Activated CD4-positive, CD25-positive, alpha-beta regulatory T cell treated with anti-CD3 and anti-CD28 coated beads, Interleukin-2, amount 50 U/mL, for 16 hours (primary cell): ENCODE measurements around the gene RBP3.

ENCODE experiments used
- DNase-seq: peaks from one replicate; pipeline ENCODE4 v3.0.0-alpha.2; 2020; ENCODE audit warnings: low read depth, low spot score

The RBP3 gene

GRCh38 chr10:47348138-47348651 lies at the start of gene RBP3:
Gene RBP3 (plus strand): TSS chr10:47348363. CDS start chr10:47348485, 122 bp downstream.
- no peak for DNase-seq

- DNase-seq = no peak
Observed at GRCh38 chr10:47298715-47299114, 49.4 kb upstream of the RBP3 start.

- no peak for DNase-seq
Observed at GRCh38 chr10:47299611-47300428, 48.3 kb upstream of the RBP3 start, which contains the start of gene GDF10. Gene GDF10 (plus strand): TSS chr10:47300197. CDS start chr10:47300652, 455 bp downstream.

GRCh38 chr10:47300429-47300931 lies 47.7 kb upstream of the RBP3 start:
- DNase-seq = no peak

DNA sequence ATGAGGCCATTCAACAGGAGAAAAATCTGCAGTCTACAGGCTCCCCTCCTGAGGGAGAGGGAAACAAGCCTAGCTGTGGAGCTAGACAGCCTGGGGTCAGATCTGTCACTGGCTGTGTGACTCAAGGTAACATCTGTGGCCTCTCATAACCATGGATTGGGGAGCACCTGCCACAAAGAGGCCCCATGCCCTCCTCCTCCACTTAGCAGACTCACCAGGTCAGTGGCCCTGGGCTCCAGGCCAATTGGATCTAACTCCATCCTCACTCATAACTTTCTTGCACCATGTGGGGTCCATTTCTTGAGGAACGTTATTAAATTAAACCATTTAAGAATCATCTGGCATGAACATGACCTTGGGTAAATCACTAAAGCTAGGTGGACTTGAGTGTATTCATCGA lies 46.3 kb upstream of the RBP3 start:
- DNase-seq = no peak

DNA sequence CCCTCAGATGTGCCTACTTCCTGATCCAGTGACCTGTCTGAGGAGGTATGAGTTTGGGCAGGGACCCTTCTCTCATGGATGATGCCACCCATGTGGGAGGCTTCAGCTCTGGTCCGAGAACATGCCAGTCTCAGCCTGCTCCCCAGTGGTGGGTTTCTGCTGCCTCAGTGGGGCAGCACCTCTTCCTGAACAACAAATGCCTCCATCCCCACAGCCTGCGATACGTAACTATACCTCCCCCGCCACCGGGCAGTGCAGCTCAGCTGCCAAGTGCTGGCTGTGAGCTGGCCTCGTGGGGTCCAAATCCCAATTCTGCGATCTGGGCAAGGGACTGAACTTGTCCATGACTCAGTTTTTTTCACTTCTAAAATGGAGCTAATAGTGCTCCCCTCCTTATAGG lies 45.1 kb upstream of the RBP3 start:
- DNase-seq = no peak

DNA sequence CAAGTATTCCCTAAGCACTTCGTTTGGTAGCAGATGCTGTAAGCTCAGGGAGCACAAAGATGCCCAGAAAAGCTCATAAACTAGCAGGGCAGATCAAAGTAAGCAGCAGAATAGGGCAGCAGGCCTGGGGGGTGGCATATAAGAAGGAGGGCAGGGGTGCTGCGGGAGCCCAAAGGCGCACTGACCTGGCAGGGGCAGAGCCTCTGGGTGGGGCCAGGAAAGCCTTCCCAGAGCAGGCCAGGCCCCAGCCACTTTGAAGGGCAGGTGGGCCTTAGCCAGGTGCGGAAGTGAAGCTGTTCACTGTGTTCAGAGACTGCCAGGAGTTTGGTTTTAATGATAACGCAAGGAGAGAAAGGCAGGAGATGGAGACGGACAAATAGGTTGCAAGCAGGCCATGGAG lies 44.3 kb upstream of the RBP3 start:
- no peak for DNase-seq

GRCh38 chr10:47305566-47305965 lies 42.6 kb upstream of the RBP3 start:
- no peak for DNase-seq

- DNase-seq = no peak
Observed at GRCh38 chr10:47306387-47307210, 41.6 kb upstream of the RBP3 start.

DNA sequence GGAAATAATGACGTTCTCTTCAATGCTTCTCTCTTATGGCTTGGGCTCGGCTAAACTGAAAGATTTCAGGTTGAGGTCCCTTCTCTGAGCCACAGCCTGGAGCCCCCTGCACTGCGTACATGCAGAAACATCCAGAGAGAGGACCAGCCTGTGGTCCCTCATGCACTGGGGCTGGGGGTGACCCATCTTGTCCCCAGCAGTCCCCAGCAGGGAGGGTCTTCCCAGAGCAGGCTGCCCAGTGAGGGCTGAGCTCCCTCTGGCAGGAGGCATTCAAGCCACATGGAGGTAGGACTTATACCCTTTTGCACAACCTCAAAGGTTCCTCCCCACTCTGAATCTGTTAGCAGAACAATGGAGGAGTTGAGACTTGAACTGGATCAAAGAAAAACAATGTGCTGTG lies 40.8 kb upstream of the RBP3 start:
- DNase-seq = no peak

GRCh38 chr10:47308775-47309174 lies 39.4 kb upstream of the RBP3 start:
- DNase-seq = no peak

DNA sequence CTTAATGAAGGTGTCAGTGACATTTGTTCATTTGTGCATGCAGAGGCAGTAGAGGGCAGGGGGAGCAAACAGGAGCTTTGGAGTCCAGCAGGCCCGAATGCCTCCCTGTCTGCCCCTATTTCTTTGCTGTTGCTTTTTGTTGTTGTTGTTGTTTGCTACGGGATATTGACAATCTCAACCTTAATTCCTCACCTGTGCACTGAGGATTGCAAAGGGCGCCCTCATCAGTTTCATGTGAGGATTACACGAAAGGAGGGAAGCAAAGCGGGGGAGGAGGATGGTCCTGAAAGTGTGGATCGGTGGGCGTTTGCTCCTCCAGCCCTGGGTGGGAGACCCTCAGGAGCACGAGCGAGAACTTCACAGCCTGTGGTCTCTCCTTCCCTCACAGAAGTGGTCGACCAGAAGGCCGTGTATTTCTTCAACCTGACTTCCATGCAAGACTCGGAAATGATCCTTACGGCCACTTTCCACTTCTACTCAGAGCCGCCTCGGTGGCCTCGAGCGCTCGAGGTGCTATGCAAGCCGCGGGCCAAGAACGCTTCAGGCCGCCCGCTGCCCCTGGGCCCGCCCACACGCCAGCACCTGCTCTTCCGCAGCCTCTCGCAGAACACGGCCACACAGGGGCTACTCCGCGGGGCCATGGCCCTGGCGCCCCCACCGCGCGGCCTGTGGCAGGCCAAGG lies 38.6 kb upstream of the RBP3 start:
- DNase-seq = no peak

- DNase-seq = no peak
Observed at GRCh38 chr10:47310090-47310505, 38.1 kb upstream of the RBP3 start.

DNA sequence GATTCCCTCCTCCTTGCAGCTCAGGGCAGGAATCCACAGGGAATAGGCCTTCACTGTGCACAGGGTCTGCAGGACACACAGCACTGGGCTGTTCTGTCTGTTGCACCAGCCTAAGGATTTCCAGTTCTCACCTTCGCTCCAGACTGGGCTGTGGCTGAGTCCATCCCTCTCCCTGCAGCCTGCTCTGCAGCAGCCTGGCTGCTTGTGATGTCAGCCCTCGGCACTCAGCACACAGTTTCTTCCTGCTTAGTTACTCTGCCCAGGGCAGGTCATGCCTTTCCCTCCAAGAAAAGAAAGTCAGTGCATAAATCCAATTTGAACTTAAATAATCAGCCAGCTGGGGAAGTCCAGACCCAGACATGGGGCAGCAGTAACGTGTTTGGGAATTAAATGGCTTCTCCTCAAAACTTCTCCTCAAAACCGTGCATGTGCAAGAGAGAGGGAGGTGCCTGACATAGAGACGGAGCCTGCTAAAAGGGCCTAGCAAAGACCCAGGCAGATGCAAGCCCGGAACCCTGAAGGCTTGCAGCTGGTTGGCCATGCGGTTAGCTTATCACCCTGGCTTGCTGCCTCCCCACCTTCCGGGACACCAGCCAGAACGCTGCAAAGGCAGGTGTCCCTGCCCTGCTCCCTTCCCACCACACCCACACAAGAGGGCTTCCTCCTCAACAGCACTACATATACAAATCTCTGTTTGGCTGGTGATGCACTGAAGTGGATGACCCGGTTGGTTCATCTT lies 36.8 kb upstream of the RBP3 start:
- no peak for DNase-seq

DNA sequence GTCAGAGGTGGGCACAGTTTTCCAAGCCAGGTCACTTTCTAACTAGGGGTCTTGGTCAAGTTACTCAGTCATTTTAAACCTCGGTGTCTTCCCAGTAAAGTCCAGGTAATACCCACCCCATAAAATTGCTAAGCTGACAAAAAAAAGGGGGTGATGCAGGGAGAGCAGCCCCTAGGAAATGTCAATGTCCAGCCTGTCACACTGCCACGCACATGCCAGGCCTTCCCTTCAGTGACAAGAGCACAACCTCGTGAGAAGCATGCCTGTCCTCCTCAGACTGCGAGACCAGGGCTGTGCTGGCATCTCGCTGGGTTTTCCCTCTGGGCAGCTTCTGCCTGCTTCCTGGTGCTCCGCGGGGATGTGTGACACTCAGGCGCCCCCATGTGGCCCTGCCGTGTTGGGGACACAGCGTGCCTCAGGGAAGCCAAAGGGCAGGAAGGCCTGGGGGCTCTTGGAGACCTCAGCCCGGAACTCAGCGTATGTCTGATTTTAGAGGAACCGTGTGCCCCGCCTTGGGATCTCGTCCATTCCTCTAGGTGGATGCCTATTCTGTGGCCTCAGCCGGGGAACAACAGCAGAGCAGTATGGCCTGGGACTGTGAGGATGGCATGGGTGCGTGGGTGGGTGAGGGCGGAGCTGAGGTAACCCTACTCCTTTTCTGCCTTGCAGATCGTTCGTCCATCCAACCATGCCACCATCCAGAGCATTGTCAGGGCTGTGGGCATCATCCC lies 36.1 kb upstream of the RBP3 start:
- DNase-seq = peak; percentile 58

GRCh38 chr10:47312663-47312995 lies 35.5 kb upstream of the RBP3 start:
- no peak for DNase-seq

- no peak for DNase-seq
Observed at GRCh38 chr10:47314416-47314970, 33.7 kb upstream of the RBP3 start.

GRCh38 chr10:47315421-47315820 lies 32.7 kb upstream of the RBP3 start:
- DNase-seq = no peak

GRCh38 chr10:47316131-47316530 lies 32.0 kb upstream of the RBP3 start:
- DNase-seq = no peak

DNA sequence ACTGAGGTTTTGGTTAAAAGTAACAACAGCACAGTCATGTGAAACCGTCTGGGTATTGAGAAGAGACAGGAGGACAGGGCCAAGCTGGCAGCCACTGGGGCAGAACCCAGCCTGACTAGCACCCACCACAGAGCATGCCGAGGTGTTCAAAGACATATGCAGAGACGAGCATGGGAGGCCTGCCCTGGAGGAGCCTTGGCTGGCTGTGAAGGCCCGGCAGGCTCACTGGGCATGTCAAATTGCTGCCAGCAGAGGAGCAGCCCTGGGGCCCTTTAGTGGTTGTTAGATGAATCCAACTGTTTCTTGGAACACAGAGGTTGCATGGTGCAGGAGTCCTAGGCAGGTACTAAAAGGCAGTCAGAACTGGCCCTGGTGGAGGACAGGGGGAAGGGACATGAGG lies 30.9 kb upstream of the RBP3 start:
- DNase-seq = no peak
